Measurements from ENCODE around the gene KRT13. TPM values are rescaled to one million over a fixed set of nuclear protein-coding genes. Genes with fewer than 3 reads are reported as not detected.

KRT13 gene
- total and polyA plus RNA-seq, 10 of the 15 experiments (the other 5 are each of a cell fraction or from before 2014, with no cell fraction given), result not detected

DNA sequence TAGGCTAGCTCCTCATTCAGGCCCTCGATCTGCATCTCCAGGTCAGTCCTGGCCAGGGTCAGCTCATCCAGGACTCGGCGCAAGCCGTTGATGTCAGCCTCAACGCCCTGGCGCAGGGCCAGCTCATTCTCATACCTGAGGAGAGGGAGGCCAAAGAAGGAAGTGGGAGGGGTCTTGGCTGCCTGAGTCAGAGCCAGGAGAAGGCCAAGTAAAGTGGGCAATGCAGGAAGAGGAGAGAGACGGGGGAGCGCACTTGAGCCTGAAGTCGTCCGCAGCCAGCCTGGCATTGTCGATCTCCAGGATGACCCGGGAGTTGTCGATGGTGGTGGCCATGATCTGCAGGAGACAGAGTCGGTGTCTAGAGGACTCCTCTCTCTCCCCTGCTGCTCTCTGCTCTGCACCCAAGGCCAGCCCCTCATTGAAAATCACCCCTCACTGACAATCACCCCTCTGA is 11.4 kb upstream of the KRT13 start (continued):
- TF ChIP-seq, protein P1, sequence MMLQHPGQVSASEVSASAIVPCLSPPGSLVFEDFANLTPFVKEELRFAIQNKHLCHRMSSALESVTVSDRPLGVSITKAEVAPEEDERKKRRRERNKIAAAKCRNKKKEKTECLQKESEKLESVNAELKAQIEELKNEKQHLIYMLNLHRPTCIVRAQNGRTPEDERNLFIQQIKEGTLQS (IDR thresholded peaks at IDR 0.05; ENCODE audit: borderline replicate concordance, extremely low read depth, low read depth, low read length), result no peak
- TF ChIP-seq, protein P2, sequence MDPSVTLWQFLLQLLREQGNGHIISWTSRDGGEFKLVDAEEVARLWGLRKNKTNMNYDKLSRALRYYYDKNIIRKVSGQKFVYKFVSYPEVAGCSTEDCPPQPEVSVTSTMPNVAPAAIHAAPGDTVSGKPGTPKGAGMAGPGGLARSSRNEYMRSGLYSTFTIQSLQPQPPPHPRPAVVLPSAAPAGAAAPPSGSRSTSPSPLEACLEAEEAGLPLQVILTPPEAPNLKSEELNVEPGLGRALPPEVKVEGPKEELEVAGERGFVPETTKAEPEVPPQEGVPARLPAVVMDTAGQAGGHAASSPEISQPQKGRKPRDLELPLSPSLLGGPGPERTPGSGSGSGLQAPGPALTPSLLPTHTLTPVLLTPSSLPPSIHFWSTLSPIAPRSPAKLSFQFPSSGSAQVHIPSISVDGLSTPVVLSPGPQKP (IDR thresholded peaks at IDR 0.05; ENCODE audit: low read depth, low read length), result no peak
- TF ChIP-seq, protein P3, sequence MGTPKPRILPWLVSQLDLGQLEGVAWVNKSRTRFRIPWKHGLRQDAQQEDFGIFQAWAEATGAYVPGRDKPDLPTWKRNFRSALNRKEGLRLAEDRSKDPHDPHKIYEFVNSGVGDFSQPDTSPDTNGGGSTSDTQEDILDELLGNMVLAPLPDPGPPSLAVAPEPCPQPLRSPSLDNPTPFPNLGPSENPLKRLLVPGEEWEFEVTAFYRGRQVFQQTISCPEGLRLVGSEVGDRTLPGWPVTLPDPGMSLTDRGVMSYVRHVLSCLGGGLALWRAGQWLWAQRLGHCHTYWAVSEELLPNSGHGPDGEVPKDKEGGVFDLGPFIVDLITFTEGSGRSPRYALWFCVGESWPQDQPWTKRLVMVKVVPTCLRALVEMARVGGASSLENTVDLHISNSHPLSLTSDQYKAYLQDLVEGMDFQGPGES (IDR thresholded peaks at IDR 0.05), result no peak
- TF ChIP-seq KLF5 (IDR thresholded peaks at IDR 0.05; ENCODE audit: partially characterized antibody) (no peak), MEF2B (IDR thresholded peaks at IDR 0.05; ENCODE audit: partially characterized antibody, poor library complexity, severe bottlenecking) (no peak), RB1 (IDR thresholded peaks at IDR 0.05; ENCODE audit: borderline replicate concordance) (no peak), MXI1 (IDR thresholded peaks at IDR 0.05; ENCODE audit: low read depth, low read length) (no peak)

DNA sequence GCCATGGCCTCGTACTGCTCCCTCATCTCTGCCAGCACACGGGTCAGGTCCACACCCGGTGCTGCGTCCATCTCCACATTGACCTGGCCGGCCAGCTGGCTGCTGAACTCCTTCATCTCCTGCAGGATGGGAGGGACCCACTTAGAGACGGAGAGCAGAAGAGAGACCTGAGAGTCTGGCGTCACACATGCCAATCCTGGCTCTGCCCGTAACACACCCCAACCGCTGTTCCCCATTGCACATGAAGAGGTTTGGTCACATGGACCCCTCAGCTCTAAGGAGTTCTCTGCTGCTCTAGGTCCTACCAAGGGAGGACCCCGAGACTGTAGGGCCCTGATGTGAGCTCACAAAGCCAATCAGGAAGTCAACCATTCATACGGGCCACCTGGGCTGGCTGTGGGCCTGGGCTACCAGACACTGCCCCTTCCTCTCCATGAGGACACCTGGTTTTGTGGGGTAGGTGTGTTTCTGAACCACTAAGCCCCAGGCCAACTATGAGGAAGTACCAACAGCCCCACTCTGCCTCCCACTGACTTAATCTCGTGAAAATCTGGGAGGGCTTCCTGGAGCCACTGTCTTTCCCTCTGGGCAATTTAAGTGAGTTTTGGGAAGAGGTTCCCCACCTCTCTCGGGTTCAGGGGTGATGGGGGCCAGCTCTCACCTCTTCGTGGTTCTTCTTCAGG is 10.9 kb upstream of the KRT13 start:
- H3K4me2 ChIP-seq (ENCODE audit: control insufficient read depth, insufficient read depth), result no peak overlapping the region
- DNase-seq (ENCODE audit: low read depth, low spot score), result no peak
- intact Hi-C loops (cut with micrococcal nuclease; ENCODE audit: unreplicated experiment) (no loop called here), in situ Hi-C loops (cut with MboI) (no loop called here)
- 30% methylated on average over 13 of the region's 14 CpGs for WGBS (ENCODE audit: insufficient coverage, insufficient replicate concordance, low lambda C conversion rate, missing lambda C conversion rate)
- H3K4me1 ChIP-seq (ENCODE audit: control insufficient read depth, insufficient read depth, low read length), result no peaks in the 10 kb centered on the region
- FAIRE-seq, result no peak
- no peaks in the 10 kb centered on the region for H3K9me3 ChIP-seq (replicated peaks; ENCODE audit: control insufficient read depth, insufficient read depth, low read length)
- no peak overlapping the region for H3K27ac ChIP-seq (ENCODE audit: control insufficient read depth, insufficient read depth)
- BruUV-seq (replicated peaks), result no TSS peak
- no peak for ATAC-seq
- SMC1A ChIA-PET (ENCODE audit: uncharacterized antibody, unreplicated experiment), result no interaction called here
- no peaks in the 10 kb centered on the region for H3K79me2 ChIP-seq (ENCODE audit: control insufficient read depth, insufficient read depth, low read length)
- CTCF ChIA-PET, result interaction anchor here (1.5 kb wide), 1 partner anchor 33 kb away, joined by 4 read pairs; no protein-coding TSS in a partner anchor
- H3K27me3 ChIP-seq (replicated peaks in 1 of 2; ENCODE audit: control insufficient read depth in 2 of 2, insufficient read depth in 2 of 2, low read length in 1 of 2), result no peaks in the 10 kb centered on the region; a peak in 2 of 4 replicates
- H3K4me3 ChIP-seq, result no peak overlapping the region
- RAD21 ChIA-PET (ENCODE audit: unreplicated experiment), result no interaction called here
- H2AFZ ChIP-seq (ENCODE audit: control insufficient read depth, low read depth, low read length), result no peak overlapping the region
- H4K20me1 ChIP-seq (ENCODE audit: control insufficient read depth, insufficient read depth), result no peaks in the 10 kb centered on the region
- no peak overlapping the region for H3K9ac ChIP-seq (ENCODE audit: control insufficient read depth, insufficient read depth, low read length)
- no peaks in the 10 kb centered on the region for H3K36me3 ChIP-seq (ENCODE audit: control insufficient read depth in 2 of 2, insufficient read depth in 2 of 2, low read length in 1 of 2)
- POLR2A ChIA-PET, result interaction anchor here (0.5 kb wide), 1 partner anchor 10 kb away, joined by 3 read pairs; no protein-coding TSS in a partner anchor
- no peak for TF ChIP-seq KDM1A (IDR thresholded peaks at IDR 0.05; ENCODE audit: borderline replicate concordance)
- TF ChIP-seq SMAD1 (IDR thresholded peaks at IDR 0.05; ENCODE audit: low read depth, partially characterized antibody), result no peak
- TF ChIP-seq MYB (IDR thresholded peaks at IDR 0.05; ENCODE audit: borderline replicate concordance, low read depth, low read length), result no peak
- TF ChIP-seq, protein P4, sequence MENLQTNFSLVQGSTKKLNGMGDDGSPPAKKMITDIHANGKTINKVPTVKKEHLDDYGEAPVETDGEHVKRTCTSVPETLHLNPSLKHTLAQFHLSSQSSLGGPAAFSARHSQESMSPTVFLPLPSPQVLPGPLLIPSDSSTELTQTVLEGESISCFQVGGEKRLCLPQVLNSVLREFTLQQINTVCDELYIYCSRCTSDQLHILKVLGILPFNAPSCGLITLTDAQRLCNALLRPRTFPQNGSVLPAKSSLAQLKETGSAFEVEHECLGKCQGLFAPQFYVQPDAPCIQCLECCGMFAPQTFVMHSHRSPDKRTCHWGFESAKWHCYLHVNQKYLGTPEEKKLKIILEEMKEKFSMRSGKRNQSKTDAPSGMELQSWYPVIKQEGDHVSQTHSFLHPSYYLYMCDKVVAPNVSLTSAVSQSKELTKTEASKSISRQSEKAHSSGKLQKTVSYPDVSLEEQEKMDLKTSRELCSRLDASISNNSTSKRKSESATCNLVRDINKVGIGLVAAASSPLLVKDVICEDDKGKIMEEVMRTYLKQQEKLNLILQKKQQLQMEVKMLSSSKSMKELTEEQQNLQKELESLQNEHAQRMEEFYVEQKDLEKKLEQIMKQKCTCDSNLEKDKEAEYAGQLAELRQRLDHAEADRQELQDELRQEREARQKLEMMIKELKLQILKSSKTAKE (IDR thresholded peaks at IDR 0.05; ENCODE audit: low read depth, poor library complexity, severe bottlenecking), result no peak
- TF ChIP-seq TCF12 (IDR thresholded peaks at IDR 0.05; ENCODE audit: low read depth, low read length), result no peak
- TF ChIP-seq SIX5 (IDR thresholded peaks at IDR 0.05; ENCODE audit: low read depth, low read length, severe bottlenecking), result no peak
- no peak for TF ChIP-seq SIN3A (IDR thresholded peaks at IDR 0.05; ENCODE audit: low read depth, low read length)
- no peak for TF ChIP-seq SRF (IDR thresholded peaks at IDR 0.05; ENCODE audit: low read depth in 2 of 2, low read length in 2 of 2)
- TF ChIP-seq, protein P5, sequence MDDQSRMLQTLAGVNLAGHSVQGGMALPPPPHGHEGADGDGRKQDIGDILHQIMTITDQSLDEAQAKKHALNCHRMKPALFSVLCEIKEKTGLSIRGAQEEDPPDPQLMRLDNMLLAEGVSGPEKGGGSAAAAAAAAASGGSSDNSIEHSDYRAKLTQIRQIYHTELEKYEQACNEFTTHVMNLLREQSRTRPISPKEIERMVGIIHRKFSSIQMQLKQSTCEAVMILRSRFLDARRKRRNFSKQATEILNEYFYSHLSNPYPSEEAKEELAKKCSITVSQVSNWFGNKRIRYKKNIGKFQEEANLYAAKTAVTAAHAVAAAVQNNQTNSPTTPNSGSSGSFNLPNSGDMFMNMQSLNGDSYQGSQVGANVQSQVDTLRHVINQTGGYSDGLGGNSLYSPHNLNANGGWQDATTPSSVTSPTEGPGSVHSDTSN (IDR thresholded peaks at IDR 0.05; ENCODE audit: insufficient replicate concordance, low read depth, low read length), result no peak
